ENCODE data around the gene MSI2. TPM values are rescaled to one million over a fixed set of nuclear protein-coding genes. Genes with fewer than 3 reads are reported as not detected.
A peak's percentile ranks its signal among the peaks of the same experiment; 100 is the strongest.

Gene MSI2
- total RNA-seq, 2 donors from 2014 or later: 88.3 to 114 TPM

DNA sequence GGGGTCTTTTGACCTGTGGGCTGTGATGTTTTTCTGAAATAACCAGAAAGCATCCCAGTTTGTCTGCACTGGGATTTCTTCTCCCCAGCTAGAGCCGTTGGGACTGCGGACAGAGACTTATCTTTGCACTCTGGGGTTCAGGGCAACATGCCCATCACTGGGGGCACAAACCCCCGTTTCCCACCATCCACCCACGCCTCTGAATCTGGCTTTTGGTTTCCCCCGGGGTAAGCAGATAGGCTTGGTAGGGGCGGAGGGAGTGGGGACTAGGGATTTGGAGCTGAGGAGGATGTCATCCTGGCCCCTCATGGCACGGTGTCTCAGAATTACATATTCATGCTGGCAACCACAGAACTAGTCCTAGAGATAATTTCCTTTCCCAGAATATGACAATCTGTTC is 420.2 kb downstream of the MSI2 start:
- peaks cover 14% of the 10 kb centered on the region for H3K36me3 ChIP-seq (ENCODE audit: control insufficient read depth, insufficient read depth, low read length)
- no peaks in the 10 kb centered on the region for H3K4me1 ChIP-seq (ENCODE audit: control insufficient read depth, insufficient read depth, low read length)
- 95 to 100% methylated on average over 3 to 7 of the region's 7 CpGs for WGBS, 2 experiments (ENCODE audit: insufficient coverage in 1 of 2, insufficient read length in 1 of 2)
- H3K27me3 ChIP-seq (ENCODE audit: control insufficient read depth, insufficient read depth, low read length, poor library complexity, severe bottlenecking): no peaks in the 10 kb centered on the region
- no peak overlapping the region for H3K27ac ChIP-seq (ENCODE audit: low read depth, low read length)
- Mint-ChIP-seq H3K4me1 (peaks cover 6% of the 10 kb centered on the region), H3K27ac (no peak overlapping the region), H3K36me3 (ENCODE audit: low read depth) (peaks cover 29% of the 10 kb centered on the region), H3K9me3 (no peaks in the 10 kb centered on the region), H3K4me3 (no peak overlapping the region), H3K27me3 (ENCODE audit: insufficient read depth) (no peaks in the 10 kb centered on the region)
- no peak overlapping the region for H3K4me3 ChIP-seq (ENCODE audit: low read length)
- no peaks in the 10 kb centered on the region for H3K9me3 ChIP-seq (ENCODE audit: control insufficient read depth, low read length)
- peak; percentile 24 for DNase-seq
- TF ChIP-seq, protein P1, sequence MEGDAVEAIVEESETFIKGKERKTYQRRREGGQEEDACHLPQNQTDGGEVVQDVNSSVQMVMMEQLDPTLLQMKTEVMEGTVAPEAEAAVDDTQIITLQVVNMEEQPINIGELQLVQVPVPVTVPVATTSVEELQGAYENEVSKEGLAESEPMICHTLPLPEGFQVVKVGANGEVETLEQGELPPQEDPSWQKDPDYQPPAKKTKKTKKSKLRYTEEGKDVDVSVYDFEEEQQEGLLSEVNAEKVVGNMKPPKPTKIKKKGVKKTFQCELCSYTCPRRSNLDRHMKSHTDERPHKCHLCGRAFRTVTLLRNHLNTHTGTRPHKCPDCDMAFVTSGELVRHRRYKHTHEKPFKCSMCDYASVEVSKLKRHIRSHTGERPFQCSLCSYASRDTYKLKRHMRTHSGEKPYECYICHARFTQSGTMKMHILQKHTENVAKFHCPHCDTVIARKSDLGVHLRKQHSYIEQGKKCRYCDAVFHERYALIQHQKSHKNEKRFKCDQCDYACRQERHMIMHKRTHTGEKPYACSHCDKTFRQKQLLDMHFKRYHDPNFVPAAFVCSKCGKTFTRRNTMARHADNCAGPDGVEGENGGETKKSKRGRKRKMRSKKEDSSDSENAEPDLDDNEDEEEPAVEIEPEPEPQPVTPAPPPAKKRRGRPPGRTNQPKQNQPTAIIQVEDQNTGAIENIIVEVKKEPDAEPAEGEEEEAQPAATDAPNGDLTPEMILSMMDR (conservative IDR thresholded peaks at IDR 0.05): no peak
- H3K9ac ChIP-seq (ENCODE audit: extremely low read depth, low read length, poor library complexity, severe bottlenecking): no peak overlapping the region

DNA sequence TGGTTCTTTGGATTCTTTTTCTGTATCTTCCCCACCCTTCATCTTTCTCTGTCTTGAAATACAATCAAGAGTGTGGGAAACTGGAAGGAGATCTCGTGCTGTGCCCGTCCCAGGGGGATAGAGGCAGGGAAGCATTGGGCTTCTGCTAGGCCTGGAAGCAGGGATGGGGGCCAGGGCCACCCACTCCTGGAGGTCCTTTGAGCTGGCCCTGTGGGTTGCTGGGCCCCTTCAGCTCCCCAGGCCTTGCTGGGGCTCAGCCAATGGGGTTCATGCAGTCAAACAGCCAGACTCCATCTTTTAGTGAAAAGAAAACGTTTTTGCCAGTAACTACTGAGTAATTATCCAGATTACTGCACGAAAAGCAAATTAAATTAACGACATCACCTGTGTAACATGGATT is 421.0 kb downstream of the MSI2 start:
- peaks cover 14% of the 10 kb centered on the region for H3K36me3 ChIP-seq (ENCODE audit: control insufficient read depth, insufficient read depth, low read length)
- Mint-ChIP-seq H3K27ac (no peak overlapping the region), H3K4me1 (no peaks in the 10 kb centered on the region), H3K9me3 (no peaks in the 10 kb centered on the region), H3K4me3 (no peak overlapping the region), H3K36me3 (ENCODE audit: low read depth) (peaks cover 27% of the 10 kb centered on the region), H3K27me3 (ENCODE audit: insufficient read depth) (no peaks in the 10 kb centered on the region)
- DNase-seq: peak; percentile 13
- TF ChIP-seq, protein P1 (conservative IDR thresholded peaks at IDR 0.05): no peak
- H3K27ac ChIP-seq (ENCODE audit: low read depth, low read length): no peak overlapping the region
- no peaks in the 10 kb centered on the region for H3K4me1 ChIP-seq (ENCODE audit: control insufficient read depth, insufficient read depth, low read length)
- WGBS, 2 experiments (ENCODE audit: insufficient coverage in 1 of 2, insufficient read length in 1 of 2): 83 to 92% methylated on average over 2 to 5 of the region's 5 CpGs
- H3K4me3 ChIP-seq (ENCODE audit: low read length): no peak overlapping the region
- H3K9ac ChIP-seq (ENCODE audit: extremely low read depth, low read length, poor library complexity, severe bottlenecking): no peak overlapping the region
- H3K9me3 ChIP-seq (ENCODE audit: control insufficient read depth, low read length): no peaks in the 10 kb centered on the region
- no peaks in the 10 kb centered on the region for H3K27me3 ChIP-seq (ENCODE audit: control insufficient read depth, insufficient read depth, low read length, poor library complexity, severe bottlenecking)

DNA sequence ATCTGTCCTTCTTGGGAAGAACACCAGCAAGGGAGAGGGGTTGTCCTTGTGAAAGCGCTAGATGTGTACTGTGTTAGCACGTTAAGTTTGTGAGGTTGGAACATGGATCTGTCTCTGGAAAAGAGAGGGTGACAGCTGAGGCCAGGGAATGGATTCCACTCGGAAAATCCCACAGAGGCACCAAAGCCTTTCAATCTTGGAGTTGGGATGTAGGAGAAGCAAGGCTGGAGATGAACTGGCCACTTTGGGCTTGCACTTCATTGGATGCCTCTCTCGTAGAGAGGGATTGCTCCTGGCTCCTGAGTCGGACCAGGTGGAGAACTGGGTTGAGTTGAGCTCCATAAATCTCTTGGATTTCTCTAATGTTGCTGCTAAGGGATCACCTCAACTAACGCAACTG is 421.5 kb downstream of the MSI2 start:
- no peaks in the 10 kb centered on the region for H3K27me3 Mint-ChIP-seq (ENCODE audit: insufficient read depth)
- H3K4me3 Mint-ChIP-seq: no peak overlapping the region
- H3K4me3 ChIP-seq (ENCODE audit: low read length): no peak overlapping the region
- no peaks in the 10 kb centered on the region for H3K9me3 ChIP-seq (ENCODE audit: control insufficient read depth, low read length)
- no peak overlapping the region for H3K27ac ChIP-seq (ENCODE audit: low read depth, low read length)
- no peaks in the 10 kb centered on the region for H3K27me3 ChIP-seq (ENCODE audit: control insufficient read depth, insufficient read depth, low read length, poor library complexity, severe bottlenecking)
- WGBS, 2 experiments (ENCODE audit: insufficient coverage in 1 of 2, insufficient read length in 1 of 2): 96% methylated on average over 6 of the region's 6 CpGs
- H3K9ac ChIP-seq (ENCODE audit: extremely low read depth, low read length, poor library complexity, severe bottlenecking): no peak overlapping the region
- no peaks in the 10 kb centered on the region for H3K9me3 Mint-ChIP-seq
- TF ChIP-seq, protein P1 (conservative IDR thresholded peaks at IDR 0.05): no peak
- peaks cover 4% of the 10 kb centered on the region for H3K4me1 Mint-ChIP-seq
- no peak for DNase-seq
- peaks cover 32% of the 10 kb centered on the region for H3K36me3 Mint-ChIP-seq (ENCODE audit: low read depth)
- no peaks in the 10 kb centered on the region for H3K4me1 ChIP-seq (ENCODE audit: control insufficient read depth, insufficient read depth, low read length)
- H3K36me3 ChIP-seq (ENCODE audit: control insufficient read depth, insufficient read depth, low read length): peaks cover 14% of the 10 kb centered on the region
- no peak overlapping the region for H3K27ac Mint-ChIP-seq

Measured in endodermal cell (in vitro differentiated cells).